ENCODE measurements around the gene HPSE2. TPM values are rescaled to one million over a fixed set of nuclear protein-coding genes. Genes with fewer than 3 reads are reported as not detected.

Gene HPSE2
- total and polyA plus RNA-seq, 2 experiments from 2014 or later: not detected

DNA sequence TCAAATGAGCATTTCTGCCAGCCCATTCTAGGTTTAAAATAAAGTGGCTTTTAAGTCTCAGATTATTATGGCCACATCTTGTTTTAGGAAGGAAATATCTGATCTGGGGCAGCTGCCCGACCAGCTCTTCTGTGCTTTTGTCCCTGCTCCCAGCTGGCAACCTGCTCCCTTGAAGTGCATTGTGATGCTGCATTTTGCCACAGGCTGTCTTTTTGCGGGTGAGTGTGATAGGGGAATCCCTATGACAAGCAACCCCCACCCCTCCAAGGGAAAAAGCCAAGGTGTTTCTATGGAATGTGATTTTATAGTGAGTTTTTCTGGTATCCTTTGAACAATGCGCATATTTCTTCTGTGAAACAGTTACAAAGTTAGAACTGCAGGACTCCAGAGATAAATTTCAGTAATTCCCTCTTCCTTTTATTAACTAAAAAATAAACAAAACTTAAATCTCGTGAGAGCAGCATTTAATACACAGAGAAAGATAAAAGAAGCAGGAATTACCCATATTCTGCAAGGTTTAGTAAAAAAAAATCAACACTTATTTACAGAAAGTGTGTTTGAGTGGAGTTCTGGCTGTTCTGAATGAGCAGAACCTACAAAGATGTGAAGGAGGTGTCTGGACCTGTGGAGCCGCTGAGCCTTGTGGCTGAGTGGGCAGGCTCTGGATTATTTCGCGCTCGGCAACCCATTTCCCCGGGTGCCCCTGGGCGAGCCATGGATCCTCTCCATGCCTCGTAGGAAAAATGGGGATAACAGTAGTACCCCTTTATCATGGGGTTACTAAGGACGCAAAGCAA lies 778.8 kb downstream of the HPSE2 start:
- DNase-seq: no peak
- in situ Hi-C loops (cut with MboI): no loop called here
- 74 to 78% methylated on average over 12 of the region's 12 CpGs for WGBS, 2 experiments (ENCODE audit: low coverage in 1 of 2, low lambda C conversion rate in 2 of 2, missing lambda C conversion rate in 2 of 2)

GRCh38 chr10:98456043-98456570 lies 779.5 kb downstream of the HPSE2 start:
- in situ Hi-C loops (cut with MboI): no loop called here
- H3K9me3 ChIP-seq (ENCODE audit: low read depth): no peaks in the 10 kb centered on the region
- TF ChIP-seq EZH2phosphoT487 (IDR thresholded peaks at IDR 0.05; ENCODE audit: insufficient read depth, low read depth) (no peak), EZH2 (IDR thresholded peaks at IDR 0.05; ENCODE audit: insufficient read depth, poor library complexity, severe bottlenecking) (no peak)
- H4K20me1 ChIP-seq (ENCODE audit: insufficient read depth): no peaks in the 10 kb centered on the region
- H3K79me2 ChIP-seq (ENCODE audit: insufficient read depth): no peaks in the 10 kb centered on the region
- H3K36me3 ChIP-seq (ENCODE audit: low read depth): no peaks in the 10 kb centered on the region
- H3K4me2 ChIP-seq (ENCODE audit: unreplicated experiment): no peak overlapping the region
- no peaks in the 10 kb centered on the region for H3K9me2 ChIP-seq (ENCODE audit: insufficient read depth)
- DNase-seq: no peak
- 90 to 92% methylated on average over 4 of the region's 4 CpGs for WGBS, 2 experiments (ENCODE audit: low coverage in 1 of 2, low lambda C conversion rate in 2 of 2, missing lambda C conversion rate in 2 of 2)
- peaks cover 7% of the 10 kb centered on the region; the same call in 1 of the 2 replicates for H3F3A ChIP-seq (ENCODE audit: insufficient read depth)
- H3K27ac ChIP-seq: no peak overlapping the region
- H2AFZ ChIP-seq: no peak overlapping the region
- no peak overlapping the region for H3K9ac ChIP-seq
- no peaks in the 10 kb centered on the region for H3K27me3 ChIP-seq (replicated peaks; ENCODE audit: insufficient read depth)
- H3K4me3 ChIP-seq: no peak overlapping the region
- peaks cover 6% of the 10 kb centered on the region for H3K4me1 ChIP-seq (ENCODE audit: insufficient read depth)

More for the DNA sequence above, 778.8 kb downstream of the HPSE2 start:
- no peaks in the 10 kb centered on the region for H3K9me2 ChIP-seq (ENCODE audit: insufficient read depth)
- no peaks in the 10 kb centered on the region for H3K36me3 ChIP-seq (ENCODE audit: low read depth)
- no peak overlapping the region for H2AFZ ChIP-seq
- H4K20me1 ChIP-seq (ENCODE audit: insufficient read depth): no peaks in the 10 kb centered on the region
- H3K27ac ChIP-seq: no peak overlapping the region
- TF ChIP-seq EZH2 (IDR thresholded peaks at IDR 0.05; ENCODE audit: insufficient read depth, poor library complexity, severe bottlenecking): no peak
- no peak for TF ChIP-seq EZH2phosphoT487 (IDR thresholded peaks at IDR 0.05; ENCODE audit: insufficient read depth, low read depth)
- no peak overlapping the region for H3K4me2 ChIP-seq (ENCODE audit: unreplicated experiment)
- H3K4me1 ChIP-seq (ENCODE audit: insufficient read depth): peaks cover 9% of the 10 kb centered on the region
- H3K27me3 ChIP-seq (replicated peaks; ENCODE audit: insufficient read depth): no peaks in the 10 kb centered on the region
- H3K9ac ChIP-seq: no peak overlapping the region
- H3K9me3 ChIP-seq (ENCODE audit: low read depth): no peaks in the 10 kb centered on the region
- no peak overlapping the region for H3K4me3 ChIP-seq
- H3F3A ChIP-seq (ENCODE audit: insufficient read depth): peaks cover 10% of the 10 kb centered on the region; the same call in 1 of the 2 replicates
- H3K79me2 ChIP-seq (ENCODE audit: insufficient read depth): no peaks in the 10 kb centered on the region

- Histone ChIP-seq H3K36me3 (ENCODE audit: low read depth) (no peaks in the 10 kb centered on the region), H4K20me1 (ENCODE audit: insufficient read depth) (no peaks in the 10 kb centered on the region), H3F3A (ENCODE audit: insufficient read depth) (no peaks in the 10 kb centered on the region), H3K79me2 (ENCODE audit: insufficient read depth) (no peaks in the 10 kb centered on the region), H2AFZ (no peak overlapping the region), H3K9me3 (ENCODE audit: low read depth) (no peaks in the 10 kb centered on the region), H3K27me3 (replicated peaks; ENCODE audit: insufficient read depth) (no peaks in the 10 kb centered on the region), H3K9ac (no peak overlapping the region), H3K4me3 (no peak overlapping the region), H3K4me2 (ENCODE audit: unreplicated experiment) (no peak overlapping the region), H3K27ac (no peak overlapping the region), H3K9me2 (ENCODE audit: insufficient read depth) (no peaks in the 10 kb centered on the region), H3K4me1 (ENCODE audit: insufficient read depth) (no peaks in the 10 kb centered on the region)
- no peak for TF ChIP-seq EZH2 (IDR thresholded peaks at IDR 0.05; ENCODE audit: insufficient read depth, poor library complexity, severe bottlenecking)
- no peak for TF ChIP-seq EZH2phosphoT487 (IDR thresholded peaks at IDR 0.05; ENCODE audit: insufficient read depth, low read depth)
- DNase-seq: no peak
- 62 to 64% methylated on average over 2 of the region's 2 CpGs for WGBS, 2 experiments (ENCODE audit: low coverage in 1 of 2, low lambda C conversion rate in 2 of 2, missing lambda C conversion rate in 2 of 2)
- in situ Hi-C loops (cut with MboI): no loop called here
Measured at GRCh38 chr10:98453729-98454128, 781.9 kb downstream of the HPSE2 start.

DNA sequence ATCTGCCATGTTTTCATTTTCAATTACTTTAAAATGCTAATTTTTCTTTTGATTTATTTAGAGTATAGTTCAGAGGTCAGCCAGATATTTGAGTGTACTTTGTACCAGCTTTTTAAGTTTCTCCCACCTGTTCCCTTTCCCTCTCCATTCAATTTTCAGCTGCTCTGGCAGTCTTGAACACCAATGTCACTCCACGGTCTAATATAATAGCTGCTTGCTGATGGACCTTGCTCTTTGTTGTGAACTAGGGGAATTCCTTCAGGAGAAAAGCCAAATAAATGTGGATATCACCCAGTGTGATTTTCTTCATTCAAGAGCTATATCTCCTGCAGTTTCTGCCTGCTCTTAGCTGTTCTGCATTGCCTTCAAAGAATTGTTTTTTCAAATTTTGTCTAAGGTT lies 785.0 kb downstream of the HPSE2 start:
- TF ChIP-seq EZH2phosphoT487 (IDR thresholded peaks at IDR 0.05; ENCODE audit: insufficient read depth, low read depth) (no peak), EZH2 (IDR thresholded peaks at IDR 0.05; ENCODE audit: insufficient read depth, poor library complexity, severe bottlenecking) (no peak)
- Histone ChIP-seq H3K27me3 (replicated peaks; ENCODE audit: insufficient read depth) (no peaks in the 10 kb centered on the region), H3K27ac (no peak overlapping the region), H3K36me3 (ENCODE audit: low read depth) (no peaks in the 10 kb centered on the region), H3K79me2 (ENCODE audit: insufficient read depth) (peaks cover 14% of the 10 kb centered on the region), H2AFZ (no peak overlapping the region), H3K4me2 (ENCODE audit: unreplicated experiment) (no peak overlapping the region), H3K4me1 (ENCODE audit: insufficient read depth) (peaks cover 11% of the 10 kb centered on the region), H3K4me3 (no peak overlapping the region), H3F3A (ENCODE audit: insufficient read depth) (no peaks in the 10 kb centered on the region), H4K20me1 (ENCODE audit: insufficient read depth) (no peaks in the 10 kb centered on the region), H3K9me2 (ENCODE audit: insufficient read depth) (no peaks in the 10 kb centered on the region), H3K9ac (no peak overlapping the region), H3K9me3 (ENCODE audit: low read depth) (no peaks in the 10 kb centered on the region)
- WGBS, 2 experiments (ENCODE audit: low coverage in 1 of 2, low lambda C conversion rate in 2 of 2, missing lambda C conversion rate in 2 of 2): 88 to 91% methylated on average over 1 of the region's 1 CpG
- no peak for DNase-seq
- in situ Hi-C loops (cut with MboI): no loop called here

Data from GM23248 (cell line).